Endothelial cell of umbilical vein (primary cell): ENCODE results near the gene DNAI1. TPM values are rescaled to one million over a fixed set of nuclear protein-coding genes. Genes with fewer than 3 reads are reported as not detected.

Experiments
- BruUV-seq: library from RNA; stranded (reverse); fragments of 400-500 nt; replicated peaks from 2 replicates; lab custom pipeline; 2021; lab: Mats Ljungman, UMichigan
- CTCF ChIA-PET: fragments of 300-600, 350-600 bp; sonication (Branson Sonifier 250); formaldehyde crosslinking; loops from one replicate; lab custom pipeline; 2021; ENCODE audit warnings: antibody characterized with exemption, inconsistent platforms; lab: Charles Lee
- POLR2A ChIA-PET: fragments of 300-600, 350-600 bp; sonication (Branson Sonifier 250); formaldehyde crosslinking; loops from one replicate; lab custom pipeline; 2021; ENCODE audit warnings: antibody characterized with exemption, inconsistent platforms; lab: Charles Lee
- DNase-seq: peaks from one replicate; pipeline ENCODE4 v3.0.0-alpha.2; 2011; ENCODE audit warnings: low read depth, low spot score
- FAIRE-seq: peaks from 2 replicates; lab custom pipeline; 2011; peaks lifted over from hg19 to GRCh38; lab: Jason Lieb, UNC
- H2AFZ ChIP-seq: 2 replicates; pipeline ENCODE4 v1.6.0; 2012; ENCODE audit warnings: low read depth, low read length, control low read depth, inconsistent platforms
- H3K27ac ChIP-seq: 2 replicates; pipeline ENCODE4 v1.5.1; 2011; ENCODE audit warnings: low read depth, mild to moderate bottlenecking, control low read depth, low read length, moderate library complexity; ENCODE audit not compliant: insufficient read depth
- H3K27me3 ChIP-seq, 2 experiments: 2 replicates each; pipeline versions ENCODE4 v1.6.0 to v1.6.1; 2011; ENCODE audit warnings: low read length in 2 of 2, mixed read lengths in 1 of 2; ENCODE audit not compliant: control insufficient read depth in 2 of 2, insufficient read depth in 2 of 2
- H3K36me3 ChIP-seq, 2 experiments: 2 replicates in 1 of 2; 3 replicates in 1 of 2; pipeline ENCODE4 v1.5.1; 2011; ENCODE audit warnings: low read length in 2 of 2, mild to moderate bottlenecking in 1 of 2, moderate library complexity in 1 of 2; ENCODE audit not compliant: control insufficient read depth in 2 of 2, insufficient read depth in 2 of 2; ENCODE audit errors: extremely low read depth in 1 of 2
- H3K4me1 ChIP-seq: 3 replicates; pipeline ENCODE4 v1.5.1; 2011; ENCODE audit warnings: mild to moderate bottlenecking, low read length; ENCODE audit not compliant: control insufficient read depth, insufficient read depth; ENCODE audit errors: extremely low read depth
- H3K4me2 ChIP-seq: 2 replicates; pipeline ENCODE4 v1.6.1; 2011; ENCODE audit warnings: low read length, control low read depth, mixed read lengths; ENCODE audit not compliant: insufficient read depth
- H3K4me3 ChIP-seq, 3 experiments: fragments of 200-600 bp in 1 of 3; sonication (generic), shearing (Covaris generic) in 1 of 3; replicated peaks in 1 of 3; 2 replicates each; pipeline ENCODE4 v1.5.1; 2011 to 2016; ENCODE audit warnings: control low read depth in 3 of 3, low read length in 3 of 3, mild to moderate bottlenecking in 2 of 3, inconsistent platforms in 1 of 3, low read depth in 1 of 3, moderate library complexity in 1 of 3; ENCODE audit not compliant: insufficient read depth in 1 of 3
- H3K79me2 ChIP-seq: 2 replicates; pipeline ENCODE4 v1.6.0; 2012; ENCODE audit warnings: low read length, inconsistent platforms; ENCODE audit not compliant: control insufficient read depth, insufficient read depth
- H3K9ac ChIP-seq: replicated peaks from 2 replicates; pipeline ENCODE3; 2011; ENCODE audit warnings: low read length, control low read depth; ENCODE audit not compliant: insufficient read depth; ENCODE audit errors: extremely low read depth
- H3K9me1 ChIP-seq: replicated peaks from 3 replicates; pipeline ENCODE4 v1.6.0; 2011; ENCODE audit warnings: mild to moderate bottlenecking, low read length; ENCODE audit not compliant: control insufficient read depth, insufficient read depth; ENCODE audit errors: extremely low read depth
- H3K9me3 ChIP-seq: replicated peaks from 2 replicates; pipeline ENCODE4 v1.5.1; 2012; ENCODE audit warnings: low read length, inconsistent platforms; ENCODE audit not compliant: control insufficient read depth, insufficient read depth
- H4K20me1 ChIP-seq: replicated peaks from 2 replicates; pipeline ENCODE3; 2011; ENCODE audit warnings: mild to moderate bottlenecking, low read length; ENCODE audit not compliant: control insufficient read depth, insufficient read depth; ENCODE audit errors: extremely low read depth
- CTCF ChIP-seq, 2 donors: IDR thresholded peaks; 1 replicate in 1 of 2; 2 replicates in 1 of 2; pipeline ENCODE4 v1.5.1; 2011; ENCODE audit warnings: low read length in 2 of 2, mild to moderate bottlenecking in 2 of 2, moderate library complexity in 2 of 2, control low read depth in 1 of 2, inconsistent platforms in 1 of 2, low read depth in 1 of 2; ENCODE audit not compliant: insufficient read depth in 1 of 2; ENCODE audit errors: extremely low read depth in 1 of 2
- EZH2 ChIP-seq: IDR thresholded peaks from 2 replicates; pipeline ENCODE4 v1.6.1; 2012; ENCODE audit warnings: borderline replicate concordance, low read depth, mild to moderate bottlenecking, moderate library complexity, low read length, inconsistent platforms; ENCODE audit not compliant: severe bottlenecking
- FOS ChIP-seq: IDR thresholded peaks from 2 replicates; pipeline ENCODE4 v1.6.1; 2011; ENCODE audit warnings: mild to moderate bottlenecking, low read length, moderate library complexity, borderline replicate concordance; ENCODE audit not compliant: insufficient read depth
- GATA2 ChIP-seq: IDR thresholded peaks from 2 replicates; pipeline ENCODE4 v1.7.0; 2011; ENCODE audit warnings: low read depth, mild to moderate bottlenecking, moderate library complexity, mixed read lengths, low read length; ENCODE audit not compliant: insufficient read length, insufficient read depth
- JUN ChIP-seq: IDR thresholded peaks from 2 replicates; pipeline ENCODE4 v1.6.1; 2011; ENCODE audit warnings: borderline replicate concordance, low read depth; ENCODE audit not compliant: insufficient read length, insufficient read depth
- MAX ChIP-seq: IDR thresholded peaks from 2 replicates; pipeline ENCODE4 v1.6.1; 2011; ENCODE audit not compliant: insufficient read depth, insufficient read length
- MYC ChIP-seq: IDR thresholded peaks from one replicate; pipeline ENCODE4 v1.6.1; 2011; ENCODE audit warnings: mild to moderate bottlenecking, low read depth, low read length
- POLR2A ChIP-seq: IDR thresholded peaks from 2 replicates; pipeline ENCODE4 v1.6.1; 2012; ENCODE audit warnings: low read depth, mild to moderate bottlenecking, control low read depth, low read length
- POLR2AphosphoS5 ChIP-seq: IDR thresholded peaks from 2 replicates; pipeline ENCODE4 v1.6.1; 2012; ENCODE audit warnings: low read depth, mild to moderate bottlenecking, control low read depth, low read length, moderate library complexity; ENCODE audit not compliant: insufficient read depth
- dilution Hi-C: fragments of 300-500 bp; cut with MboI; formaldehyde crosslinking; loops from one replicate; pipeline ENCODE4 v1.15.0; 2019; ENCODE audit warnings: low sequenced_read_pairs; ENCODE audit not compliant: extremely low pct_ligation_motif_present
- intact Hi-C: fragments of 100-400 bp; cut with micrococcal nuclease; formaldehyde crosslinking; loops from one replicate; pipeline ENCODE4 v1.10.0; 2022
- polyA plus RNA-seq, 4 experiments: library from polyadenylated mRNA; depleted of rRNA in 3 of 4; stranded (reverse) in 3 of 4; unstranded in 1 of 4; fragments of >200 nt; gene quantifications; 2 replicates each; pipeline versions ENCODE4 v1.2.1 to v1.2.3, GENCODE V29; 2011 to 2012; ENCODE audit warnings: missing spikeins in 1 of 4
- total RNA-seq: library from RNA; stranded (reverse); gene quantifications from 2 replicates; pipeline ENCODE4 v1.2.3, GENCODE V29; 2021

The DNAI1 gene
- total and polyA plus RNA-seq, 2 donors (not counting 3 experiments of a cell fraction or from before 2014, with no cell fraction given): not detected

GRCh38 chr9:34490760-34491159 is 32.2 kb downstream of the DNAI1 start:
- no TSS peak for BruUV-seq
- dilution Hi-C loops: no loop called here
- POLR2A ChIA-PET: no interaction called here
- H4K20me1 ChIP-seq: no peaks in the 10 kb centered on the region
- no peaks in the 10 kb centered on the region for H3K79me2 ChIP-seq
- H3K4me3 ChIP-seq: no peak overlapping the region
- no peaks in the 10 kb centered on the region for H3K9me1 ChIP-seq
- no peak overlapping the region for H2AFZ ChIP-seq
- no peak for FAIRE-seq
- no peak for TF ChIP-seq GATA2
- no peak for TF ChIP-seq FOS
- TF ChIP-seq CTCF (IDR thresholded peaks at IDR 0.05; ENCODE audit: extremely low read depth in 1 of 2, insufficient read depth in 1 of 2, low read depth in 1 of 2, low read length in 2 of 2): no peak
- TF ChIP-seq POLR2AphosphoS5: no peak
- no peak for TF ChIP-seq MYC
- no peak for TF ChIP-seq MAX
- no peak for TF ChIP-seq POLR2A
- TF ChIP-seq JUN: no peak
- no peak for TF ChIP-seq EZH2
- no peaks in the 10 kb centered on the region for H3K36me3 ChIP-seq
- H3K4me1 ChIP-seq: peaks cover 2% of the 10 kb centered on the region
- no peak for DNase-seq
- H3K27ac ChIP-seq: no peak overlapping the region
- CTCF ChIA-PET: interaction anchor here (0.8 to 1.7 kb wide), 6 partner anchors 11 to 113 kb away, joined by 3 to 7 read pairs (median 4); no protein-coding TSS in a partner anchor
- intact Hi-C loops: no loop called here
- H3K9me3 ChIP-seq: no peaks in the 10 kb centered on the region
- no peak overlapping the region for H3K4me2 ChIP-seq
- H3K27me3 ChIP-seq: peaks cover 16 to 21% of the 10 kb centered on the region in 2 experiments
- no peak overlapping the region for H3K9ac ChIP-seq
